ENCODE data around the gene DUXB. TPM values are rescaled to one million over a fixed set of nuclear protein-coding genes. Genes with fewer than 3 reads are reported as not detected.
A peak's percentile ranks its signal among the peaks of the same experiment; 100 is the strongest.

Gene DUXB
- total and polyA plus RNA-seq, 7 donors, result not detected

- H3K4me1 ChIP-seq, result no peaks in the 10 kb centered on the region
- no peaks in the 10 kb centered on the region for H3K27me3 ChIP-seq (ENCODE audit: insufficient read depth in 3 of 3, low read length in 2 of 3)
- intact Hi-C loops (cut with DNase I), result no loop called here
- H3K4me3 ChIP-seq, result no peak overlapping the region
- H3K27ac ChIP-seq, result no peak overlapping the region
- WGBS, 3 donors, result 17 to 25% (median 25%) methylated on average over 1 of the region's 1 CpG
- DNase-seq, result no peak
- TF ChIP-seq CTCF (IDR thresholded peaks at IDR 0.05), result no peak
- no peaks in the 10 kb centered on the region for H3K36me3 ChIP-seq (ENCODE audit: insufficient read depth in 1 of 2, low read depth in 1 of 2)
- H3K9me3 ChIP-seq, result no peaks in the 10 kb centered on the region
- no peak for ATAC-seq
These were observed 41.3 kb upstream of the DUXB start for GRCh38 chr16:75742424-75743047.

GRCh38 chr16:75733305-75734211 lies 32.3 kb upstream of the DUXB start:
- intact Hi-C loops (cut with DNase I), result no loop called here
- WGBS, 3 donors, result 24 to 28% (median 26%) methylated on average over 6 of the region's 6 CpGs
- no peak for DNase-seq
- no peak for ATAC-seq
- H3K9me3 ChIP-seq, result no peaks in the 10 kb centered on the region
- no peak overlapping the region for H3K4me3 ChIP-seq
- no peak for TF ChIP-seq CTCF (IDR thresholded peaks at IDR 0.05)
- no peaks in the 10 kb centered on the region for H3K36me3 ChIP-seq (ENCODE audit: insufficient read depth in 1 of 2, low read depth in 1 of 2)
- H3K27me3 ChIP-seq (ENCODE audit: insufficient read depth in 3 of 3, low read length in 2 of 3), result no peaks in the 10 kb centered on the region
- peak overlapping the region; percentile 27 for H3K27ac ChIP-seq
- no peaks in the 10 kb centered on the region for H3K4me1 ChIP-seq

GRCh38 chr16:75732871-75733270 lies 31.6 kb upstream of the DUXB start:
- DNase-seq, result no peak
- no peaks in the 10 kb centered on the region for H3K27me3 ChIP-seq (ENCODE audit: insufficient read depth in 3 of 3, low read length in 2 of 3)
- H3K27ac ChIP-seq, result no peak overlapping the region
- ATAC-seq, result no peak
- H3K36me3 ChIP-seq (ENCODE audit: insufficient read depth in 1 of 2, low read depth in 1 of 2), result no peaks in the 10 kb centered on the region
- no peaks in the 10 kb centered on the region for H3K9me3 ChIP-seq
- WGBS, 3 donors, result 22 to 25% (median 25%) methylated on average over 2 of the region's 2 CpGs
- no peaks in the 10 kb centered on the region for H3K4me1 ChIP-seq
- no peak overlapping the region for H3K4me3 ChIP-seq
- TF ChIP-seq CTCF (IDR thresholded peaks at IDR 0.05), result no peak
- intact Hi-C loops (cut with DNase I), result no loop called here

- intact Hi-C loops (cut with DNase I), result no loop called here
These were observed 26.0 kb upstream of the DUXB start for GRCh38 chr16:75727221-75727620.

More at GRCh38 chr16:75727221-75727620, 26.0 kb upstream of the DUXB start:
- TF ChIP-seq CTCF (IDR thresholded peaks at IDR 0.05), result no peak
- Histone ChIP-seq H3K4me3 (no peak overlapping the region), H3K36me3 (ENCODE audit: insufficient read depth in 1 of 2, low read depth in 1 of 2) (no peaks in the 10 kb centered on the region), H3K27me3 (ENCODE audit: insufficient read depth in 3 of 3, low read length in 2 of 3) (no peaks in the 10 kb centered on the region), H3K4me1 (no peaks in the 10 kb centered on the region), H3K9me3 (no peaks in the 10 kb centered on the region), H3K27ac (no peak overlapping the region)
- DNase-seq (no peak), ATAC-seq (no peak)
- WGBS, 3 donors, result 36 to 48% (median 38%) methylated on average over 3 of the region's 3 CpGs
